Endothelial cell of umbilical vein (primary cell): ENCODE measurements around the gene XRCC1. TPM values are rescaled to one million over a fixed set of nuclear protein-coding genes. Genes with fewer than 3 reads are reported as not detected.

ENCODE experiments used
- BruUV-seq: library from RNA; stranded (reverse); fragments of 400-500 nt; replicated peaks from 2 replicates; lab custom pipeline; 2021; lab: Mats Ljungman, UMichigan
- CTCF ChIA-PET: fragments of 300-600, 350-600 bp; sonication (Branson Sonifier 250); formaldehyde crosslinking; loops from one replicate; lab custom pipeline; 2021; ENCODE audit warnings: antibody characterized with exemption, inconsistent platforms; lab: Charles Lee
- POLR2A ChIA-PET: fragments of 300-600, 350-600 bp; sonication (Branson Sonifier 250); formaldehyde crosslinking; loops from one replicate; lab custom pipeline; 2021; ENCODE audit warnings: antibody characterized with exemption, inconsistent platforms; lab: Charles Lee
- DNase-seq: peaks from one replicate; pipeline ENCODE4 v3.0.0-alpha.2; 2011; ENCODE audit warnings: low read depth, low spot score
- FAIRE-seq: peaks from 2 replicates; lab custom pipeline; 2011; peaks lifted over from hg19 to GRCh38; lab: Jason Lieb, UNC
- H2AFZ ChIP-seq: 2 replicates; pipeline ENCODE4 v1.6.0; 2012; ENCODE audit warnings: low read depth, low read length, control low read depth, inconsistent platforms
- H3K27ac ChIP-seq: 2 replicates; pipeline ENCODE4 v1.5.1; 2011; ENCODE audit warnings: low read depth, mild to moderate bottlenecking, control low read depth, low read length, moderate library complexity; ENCODE audit not compliant: insufficient read depth
- H3K27me3 ChIP-seq, 2 experiments: 2 replicates each; pipeline versions ENCODE4 v1.6.0 to v1.6.1; 2011; ENCODE audit warnings: low read length in 2 of 2, mixed read lengths in 1 of 2; ENCODE audit not compliant: control insufficient read depth in 2 of 2, insufficient read depth in 2 of 2
- H3K36me3 ChIP-seq, 2 experiments: 2 replicates in 1 of 2; 3 replicates in 1 of 2; pipeline ENCODE4 v1.5.1; 2011; ENCODE audit warnings: low read length in 2 of 2, mild to moderate bottlenecking in 1 of 2, moderate library complexity in 1 of 2; ENCODE audit not compliant: control insufficient read depth in 2 of 2, insufficient read depth in 2 of 2; ENCODE audit errors: extremely low read depth in 1 of 2
- H3K4me1 ChIP-seq: 3 replicates; pipeline ENCODE4 v1.5.1; 2011; ENCODE audit warnings: mild to moderate bottlenecking, low read length; ENCODE audit not compliant: control insufficient read depth, insufficient read depth; ENCODE audit errors: extremely low read depth
- H3K4me2 ChIP-seq: 2 replicates; pipeline ENCODE4 v1.6.1; 2011; ENCODE audit warnings: low read length, control low read depth, mixed read lengths; ENCODE audit not compliant: insufficient read depth
- H3K4me3 ChIP-seq, 3 experiments: fragments of 200-600 bp in 1 of 3; sonication (generic), shearing (Covaris generic) in 1 of 3; replicated peaks in 1 of 3; 2 replicates each; pipeline ENCODE4 v1.5.1; 2011 to 2016; ENCODE audit warnings: control low read depth in 3 of 3, low read length in 3 of 3, mild to moderate bottlenecking in 2 of 3, inconsistent platforms in 1 of 3, low read depth in 1 of 3, moderate library complexity in 1 of 3; ENCODE audit not compliant: insufficient read depth in 1 of 3
- H3K79me2 ChIP-seq: 2 replicates; pipeline ENCODE4 v1.6.0; 2012; ENCODE audit warnings: low read length, inconsistent platforms; ENCODE audit not compliant: control insufficient read depth, insufficient read depth
- H3K9ac ChIP-seq: replicated peaks from 2 replicates; pipeline ENCODE3; 2011; ENCODE audit warnings: low read length, control low read depth; ENCODE audit not compliant: insufficient read depth; ENCODE audit errors: extremely low read depth
- H3K9me1 ChIP-seq: replicated peaks from 3 replicates; pipeline ENCODE4 v1.6.0; 2011; ENCODE audit warnings: mild to moderate bottlenecking, low read length; ENCODE audit not compliant: control insufficient read depth, insufficient read depth; ENCODE audit errors: extremely low read depth
- H3K9me3 ChIP-seq: replicated peaks from 2 replicates; pipeline ENCODE4 v1.5.1; 2012; ENCODE audit warnings: low read length, inconsistent platforms; ENCODE audit not compliant: control insufficient read depth, insufficient read depth
- H4K20me1 ChIP-seq: replicated peaks from 2 replicates; pipeline ENCODE3; 2011; ENCODE audit warnings: mild to moderate bottlenecking, low read length; ENCODE audit not compliant: control insufficient read depth, insufficient read depth; ENCODE audit errors: extremely low read depth
- CTCF ChIP-seq, 2 donors: IDR thresholded peaks; 1 replicate in 1 of 2; 2 replicates in 1 of 2; pipeline ENCODE4 v1.5.1; 2011; ENCODE audit warnings: low read length in 2 of 2, mild to moderate bottlenecking in 2 of 2, moderate library complexity in 2 of 2, control low read depth in 1 of 2, inconsistent platforms in 1 of 2, low read depth in 1 of 2; ENCODE audit not compliant: insufficient read depth in 1 of 2; ENCODE audit errors: extremely low read depth in 1 of 2
- EZH2 ChIP-seq: IDR thresholded peaks from 2 replicates; pipeline ENCODE4 v1.6.1; 2012; ENCODE audit warnings: borderline replicate concordance, low read depth, mild to moderate bottlenecking, moderate library complexity, low read length, inconsistent platforms; ENCODE audit not compliant: severe bottlenecking
- FOS ChIP-seq: IDR thresholded peaks from 2 replicates; pipeline ENCODE4 v1.6.1; 2011; ENCODE audit warnings: mild to moderate bottlenecking, low read length, moderate library complexity, borderline replicate concordance; ENCODE audit not compliant: insufficient read depth
- GATA2 ChIP-seq: IDR thresholded peaks from 2 replicates; pipeline ENCODE4 v1.7.0; 2011; ENCODE audit warnings: low read depth, mild to moderate bottlenecking, moderate library complexity, mixed read lengths, low read length; ENCODE audit not compliant: insufficient read length, insufficient read depth
- JUN ChIP-seq: IDR thresholded peaks from 2 replicates; pipeline ENCODE4 v1.6.1; 2011; ENCODE audit warnings: borderline replicate concordance, low read depth; ENCODE audit not compliant: insufficient read length, insufficient read depth
- MAX ChIP-seq: IDR thresholded peaks from 2 replicates; pipeline ENCODE4 v1.6.1; 2011; ENCODE audit not compliant: insufficient read depth, insufficient read length
- MYC ChIP-seq: IDR thresholded peaks from one replicate; pipeline ENCODE4 v1.6.1; 2011; ENCODE audit warnings: mild to moderate bottlenecking, low read depth, low read length
- POLR2A ChIP-seq: IDR thresholded peaks from 2 replicates; pipeline ENCODE4 v1.6.1; 2012; ENCODE audit warnings: low read depth, mild to moderate bottlenecking, control low read depth, low read length
- POLR2AphosphoS5 ChIP-seq: IDR thresholded peaks from 2 replicates; pipeline ENCODE4 v1.6.1; 2012; ENCODE audit warnings: low read depth, mild to moderate bottlenecking, control low read depth, low read length, moderate library complexity; ENCODE audit not compliant: insufficient read depth
- dilution Hi-C: fragments of 300-500 bp; cut with MboI; formaldehyde crosslinking; loops from one replicate; pipeline ENCODE4 v1.15.0; 2019; ENCODE audit warnings: low sequenced_read_pairs; ENCODE audit not compliant: extremely low pct_ligation_motif_present
- intact Hi-C: fragments of 100-400 bp; cut with micrococcal nuclease; formaldehyde crosslinking; loops from one replicate; pipeline ENCODE4 v1.10.0; 2022
- polyA plus RNA-seq, 4 experiments: library from polyadenylated mRNA; depleted of rRNA in 3 of 4; stranded (reverse) in 3 of 4; unstranded in 1 of 4; fragments of >200 nt; gene quantifications; 2 replicates each; pipeline versions ENCODE4 v1.2.1 to v1.2.3, GENCODE V29; 2011 to 2012; ENCODE audit warnings: missing spikeins in 1 of 4
- total RNA-seq: library from RNA; stranded (reverse); gene quantifications from 2 replicates; pipeline ENCODE4 v1.2.3, GENCODE V29; 2021

Gene XRCC1
- total and polyA plus RNA-seq, 2 donors (not counting 3 experiments of a cell fraction or from before 2014, with no cell fraction given): 29.5 to 39.3 TPM

- no peak for DNase-seq
- Histone ChIP-seq H4K20me1 (no peaks in the 10 kb centered on the region), H3K4me1 (no peaks in the 10 kb centered on the region), H3K9me3 (no peaks in the 10 kb centered on the region), H3K27me3 (no peaks in the 10 kb centered on the region), H2AFZ (no peak overlapping the region), H3K27ac (no peak overlapping the region), H3K4me2 (no peak overlapping the region), H3K9me1 (no peaks in the 10 kb centered on the region), H3K9ac (no peak overlapping the region), H3K79me2 (no peaks in the 10 kb centered on the region), H3K36me3 (peaks cover 5 to 30% of the 10 kb centered on the region in 2 experiments), H3K4me3 (no peak overlapping the region)
- dilution Hi-C loops (no loop called here), intact Hi-C loops (no loop called here)
- ChIA-PET POLR2A (no interaction called here), CTCF (interaction anchor here (0.8 kb wide), 1 partner anchor 13 kb away, joined by 4 read pairs; no protein-coding TSS in a partner anchor)
- no TSS peak for BruUV-seq
- no peak for TF ChIP-seq CTCF (IDR thresholded peaks at IDR 0.05; ENCODE audit: extremely low read depth in 1 of 2, insufficient read depth in 1 of 2, low read depth in 1 of 2, low read length in 2 of 2)
- TF ChIP-seq GATA2: no peak
- FAIRE-seq: no peak
Observed at GRCh38 chr19:43541920-43542650, 33.2 kb downstream of the XRCC1 start.

GRCh38 chr19:43540381-43540780 is 34.9 kb downstream of the XRCC1 start:
- intact Hi-C loops: no loop called here
- POLR2A ChIA-PET: no interaction called here
- Histone ChIP-seq H3K4me2 (no peak overlapping the region), H3K9me3 (no peaks in the 10 kb centered on the region), H3K27me3 (no peaks in the 10 kb centered on the region), H3K9me1 (no peaks in the 10 kb centered on the region), H3K4me1 (no peaks in the 10 kb centered on the region), H2AFZ (no peak overlapping the region), H3K27ac (no peak overlapping the region), H3K9ac (no peak overlapping the region), H3K79me2 (no peaks in the 10 kb centered on the region), H3K36me3 (peaks cover 5 to 23% of the 10 kb centered on the region in 2 experiments), H3K4me3 (no peak overlapping the region), H4K20me1 (no peaks in the 10 kb centered on the region)
- dilution Hi-C loops: no loop called here
- DNase-seq (no peak), FAIRE-seq (no peak)
- CTCF ChIA-PET: no interaction called here
- BruUV-seq: no TSS peak
- no peak for TF ChIP-seq CTCF (IDR thresholded peaks at IDR 0.05; ENCODE audit: extremely low read depth in 1 of 2, insufficient read depth in 1 of 2, low read depth in 1 of 2, low read length in 2 of 2)
- TF ChIP-seq MAX: no peak
- TF ChIP-seq JUN: no peak
- no peak for TF ChIP-seq POLR2AphosphoS5
- no peak for TF ChIP-seq POLR2A
- TF ChIP-seq GATA2: no peak
- TF ChIP-seq FOS: no peak
- no peak for TF ChIP-seq MYC
- TF ChIP-seq EZH2: no peak
